Measurements from ENCODE around the gene ROBO1.
"Not testable (repeated sequence)": the region's sequence is repeated elsewhere in the genome, so short reads cannot be mapped to it uniquely, and the experiment has no call there.

Gene ROBO1

GRCh38 chr3:78751266-78751665 is 1016.5 kb downstream of the ROBO1 start:
- no peak overlapping the region for H3K27ac Mint-ChIP-seq
- no peaks in the 10 kb centered on the region for H3K27me3 Mint-ChIP-seq
- no peaks in the 10 kb centered on the region for H3K4me1 Mint-ChIP-seq (ENCODE audit: low read depth)
- no peak for DNase-seq
- no peak overlapping the region for H3K4me3 Mint-ChIP-seq
- H3K9me3 Mint-ChIP-seq, result peaks cover 10% of the 10 kb centered on the region
- H3K36me3 Mint-ChIP-seq (ENCODE audit: low read depth), result no peaks in the 10 kb centered on the region

GRCh38 chr3:78750291-78750690 is 1017.5 kb downstream of the ROBO1 start:
- not testable (repeated sequence) for H3K4me1 Mint-ChIP-seq (ENCODE audit: low read depth); H3K27ac Mint-ChIP-seq; H3K4me3 Mint-ChIP-seq; H3K36me3 Mint-ChIP-seq (ENCODE audit: low read depth); DNase-seq; H3K27me3 Mint-ChIP-seq
- peaks cover 13% of the 10 kb centered on the region for H3K9me3 Mint-ChIP-seq

GRCh38 chr3:78749056-78749455 is 1018.7 kb downstream of the ROBO1 start:
- no peaks in the 10 kb centered on the region for H3K36me3 Mint-ChIP-seq (ENCODE audit: low read depth)
- no peaks in the 10 kb centered on the region for H3K4me1 Mint-ChIP-seq (ENCODE audit: low read depth)
- H3K27ac Mint-ChIP-seq, result no peak overlapping the region
- no peak for DNase-seq
- no peak overlapping the region for H3K4me3 Mint-ChIP-seq
- H3K27me3 Mint-ChIP-seq, result no peaks in the 10 kb centered on the region
- peaks cover 12% of the 10 kb centered on the region for H3K9me3 Mint-ChIP-seq

- H3K27ac Mint-ChIP-seq, result no peak overlapping the region
- H3K4me3 Mint-ChIP-seq, result no peak overlapping the region
- DNase-seq, result no peak
- H3K9me3 Mint-ChIP-seq, result peaks cover 17% of the 10 kb centered on the region
- no peaks in the 10 kb centered on the region for H3K4me1 Mint-ChIP-seq (ENCODE audit: low read depth)
- no peaks in the 10 kb centered on the region for H3K36me3 Mint-ChIP-seq (ENCODE audit: low read depth)
- H3K27me3 Mint-ChIP-seq, result no peaks in the 10 kb centered on the region
Observed at GRCh38 chr3:78745847-78746246, 1022.0 kb downstream of the ROBO1 start.

- no peak overlapping the region for H3K27ac Mint-ChIP-seq
- H3K4me1 Mint-ChIP-seq (ENCODE audit: low read depth), result no peaks in the 10 kb centered on the region
- DNase-seq, result no peak
- H3K4me3 Mint-ChIP-seq, result no peak overlapping the region
- H3K36me3 Mint-ChIP-seq (ENCODE audit: low read depth), result no peaks in the 10 kb centered on the region
- no peaks in the 10 kb centered on the region for H3K27me3 Mint-ChIP-seq
- H3K9me3 Mint-ChIP-seq, result peaks cover 21% of the 10 kb centered on the region
Observed at GRCh38 chr3:78742491-78742890, 1025.3 kb downstream of the ROBO1 start.

- no peak overlapping the region for H3K4me3 Mint-ChIP-seq
- H3K9me3 Mint-ChIP-seq, result peaks cover 21% of the 10 kb centered on the region
- H3K27ac Mint-ChIP-seq, result no peak overlapping the region
- no peaks in the 10 kb centered on the region for H3K4me1 Mint-ChIP-seq (ENCODE audit: low read depth)
- H3K36me3 Mint-ChIP-seq (ENCODE audit: low read depth), result no peaks in the 10 kb centered on the region
- DNase-seq, result no peak
- no peaks in the 10 kb centered on the region for H3K27me3 Mint-ChIP-seq
Observed at GRCh38 chr3:78742041-78742440, 1025.8 kb downstream of the ROBO1 start.

- no peak overlapping the region for H3K27ac Mint-ChIP-seq
- peaks cover 21% of the 10 kb centered on the region for H3K9me3 Mint-ChIP-seq
- DNase-seq, result no peak
- H3K36me3 Mint-ChIP-seq (ENCODE audit: low read depth), result no peaks in the 10 kb centered on the region
- H3K4me1 Mint-ChIP-seq (ENCODE audit: low read depth), result no peaks in the 10 kb centered on the region
- no peaks in the 10 kb centered on the region for H3K27me3 Mint-ChIP-seq
- no peak overlapping the region for H3K4me3 Mint-ChIP-seq
Observed at GRCh38 chr3:78741066-78741645, 1026.6 kb downstream of the ROBO1 start.

GRCh38 chr3:78738833-78739232 is 1029.0 kb downstream of the ROBO1 start:
- Mint-ChIP-seq H3K4me1 (ENCODE audit: low read depth) (no peaks in the 10 kb centered on the region), H3K4me3 (no peak overlapping the region), H3K9me3 (peaks cover 13% of the 10 kb centered on the region), H3K36me3 (ENCODE audit: low read depth) (no peaks in the 10 kb centered on the region), H3K27ac (no peak overlapping the region), H3K27me3 (no peaks in the 10 kb centered on the region)
- DNase-seq, result no peak

- Mint-ChIP-seq H3K36me3 (ENCODE audit: low read depth) (no peaks in the 10 kb centered on the region), H3K9me3 (peaks cover 9% of the 10 kb centered on the region), H3K4me1 (ENCODE audit: low read depth) (no peaks in the 10 kb centered on the region), H3K4me3 (no peak overlapping the region), H3K27me3 (no peaks in the 10 kb centered on the region), H3K27ac (no peak overlapping the region)
- no peak for DNase-seq
Observed at GRCh38 chr3:78737988-78738387, 1029.8 kb downstream of the ROBO1 start.

- Mint-ChIP-seq H3K4me3 (no peak overlapping the region), H3K27me3 (no peaks in the 10 kb centered on the region), H3K27ac (no peak overlapping the region), H3K36me3 (ENCODE audit: low read depth) (no peaks in the 10 kb centered on the region), H3K4me1 (ENCODE audit: low read depth) (no peaks in the 10 kb centered on the region), H3K9me3 (peaks cover 9% of the 10 kb centered on the region)
- no peak for DNase-seq
Observed at GRCh38 chr3:78736863-78737262, 1030.9 kb downstream of the ROBO1 start.

GRCh38 chr3:78734048-78734637 is 1033.7 kb downstream of the ROBO1 start:
- peaks cover 7% of the 10 kb centered on the region for H3K9me3 Mint-ChIP-seq
- H3K36me3 Mint-ChIP-seq (ENCODE audit: low read depth), result no peaks in the 10 kb centered on the region
- no peak overlapping the region for H3K27ac Mint-ChIP-seq
- DNase-seq, result no peak
- H3K4me1 Mint-ChIP-seq (ENCODE audit: low read depth), result no peaks in the 10 kb centered on the region
- H3K4me3 Mint-ChIP-seq, result no peak overlapping the region
- H3K27me3 Mint-ChIP-seq, result no peaks in the 10 kb centered on the region

GRCh38 chr3:78732893-78733292 is 1034.9 kb downstream of the ROBO1 start:
- Mint-ChIP-seq H3K4me1 (ENCODE audit: low read depth) (no peaks in the 10 kb centered on the region), H3K27ac (no peak overlapping the region), H3K4me3 (no peak overlapping the region), H3K36me3 (ENCODE audit: low read depth) (no peaks in the 10 kb centered on the region), H3K9me3 (peaks cover 6% of the 10 kb centered on the region), H3K27me3 (no peaks in the 10 kb centered on the region)
- DNase-seq, result no peak

GRCh38 chr3:78732471-78732870 is 1035.3 kb downstream of the ROBO1 start:
- Mint-ChIP-seq H3K27me3 (no peaks in the 10 kb centered on the region), H3K27ac (no peak overlapping the region), H3K4me1 (ENCODE audit: low read depth) (no peaks in the 10 kb centered on the region), H3K36me3 (ENCODE audit: low read depth) (no peaks in the 10 kb centered on the region), H3K4me3 (no peak overlapping the region), H3K9me3 (peaks cover 4% of the 10 kb centered on the region)
- DNase-seq, result no peak

- peaks cover 5% of the 10 kb centered on the region for H3K9me3 Mint-ChIP-seq
- H3K36me3 Mint-ChIP-seq (ENCODE audit: low read depth), result no peaks in the 10 kb centered on the region
- no peaks in the 10 kb centered on the region for H3K27me3 Mint-ChIP-seq
- no peak for DNase-seq
- no peak overlapping the region for H3K27ac Mint-ChIP-seq
- no peak overlapping the region for H3K4me3 Mint-ChIP-seq
- H3K4me1 Mint-ChIP-seq (ENCODE audit: low read depth), result no peaks in the 10 kb centered on the region
Observed at GRCh38 chr3:78729946-78730345, 1037.9 kb downstream of the ROBO1 start.

- H3K4me1 Mint-ChIP-seq (ENCODE audit: low read depth), result no peaks in the 10 kb centered on the region
- H3K4me3 Mint-ChIP-seq, result no peak overlapping the region
- H3K9me3 Mint-ChIP-seq, result peaks cover 7% of the 10 kb centered on the region
- no peak for DNase-seq
- no peaks in the 10 kb centered on the region for H3K36me3 Mint-ChIP-seq (ENCODE audit: low read depth)
- H3K27me3 Mint-ChIP-seq, result no peaks in the 10 kb centered on the region
- no peak overlapping the region for H3K27ac Mint-ChIP-seq
Observed at GRCh38 chr3:78728406-78729145, 1039.2 kb downstream of the ROBO1 start.

Data from activated T-cell treated with anti-CD3 and anti-CD28 coated beads, Interleukin-2, amount 50 U/mL, for 24 hours (primary cell).